ENCODE results near the gene PLEKHB2. TPM values are rescaled to one million over a fixed set of nuclear protein-coding genes. Genes with fewer than 3 reads are reported as not detected.

PLEKHB2 gene
- total and polyA plus RNA-seq, 9 of the 15 experiments (the other 6 are each of a cell fraction or from before 2014, with no cell fraction given), result 41.3 to 71.5 (median 50.2) TPM

DNA sequence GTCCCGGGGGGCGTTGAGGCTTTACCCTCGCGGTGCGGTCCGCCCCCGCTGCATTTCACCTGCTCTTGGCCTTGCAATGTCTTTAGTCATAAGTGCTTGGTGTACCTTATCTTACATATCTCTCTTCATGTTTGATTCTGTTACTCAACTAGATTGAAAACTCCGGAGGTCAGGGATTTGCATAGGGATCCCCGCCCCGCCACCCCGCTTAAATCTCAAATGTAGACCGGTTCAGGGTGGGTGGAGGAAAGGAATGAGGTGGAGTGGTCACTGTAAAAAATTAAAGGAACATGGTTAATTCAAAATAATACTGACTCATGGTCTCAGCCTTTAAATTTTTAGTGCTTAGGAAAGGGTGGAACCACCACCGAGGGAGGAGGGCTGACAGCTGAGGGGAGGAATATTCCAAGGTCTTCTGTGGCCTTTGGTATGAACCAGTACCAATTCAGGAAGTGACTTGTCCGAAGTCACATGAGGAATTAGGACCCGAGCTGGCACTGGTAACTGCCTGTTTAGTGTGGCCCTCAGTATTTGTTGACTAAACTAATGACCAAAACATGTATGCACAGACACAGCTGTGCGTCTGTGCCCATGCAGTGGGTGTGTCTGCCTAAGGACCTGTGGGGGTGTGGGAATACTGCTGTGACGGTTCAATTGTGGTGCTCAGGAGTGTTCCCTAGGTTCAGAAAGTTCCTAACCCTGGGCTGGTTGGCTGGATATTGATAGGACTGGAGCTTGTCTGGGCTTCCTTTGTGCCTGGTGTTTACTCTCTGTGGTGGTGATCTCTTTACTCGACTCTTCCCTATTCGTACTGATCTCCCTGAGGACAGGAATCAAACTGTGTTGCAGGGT, 1.0 kb downstream of the PLEKHB2 start:
- peak overlapping the region; percentile 98 for H3K4me2 ChIP-seq (ENCODE audit: insufficient read depth, low read length)
- ATAC-seq (peak; percentile 43), FAIRE-seq (peak; percentile 29), DNase-seq (ENCODE audit: extremely low read depth in 1 of 4, low spot score in 3 of 4) (peak; percentile 40 to 58 (median 42))
- POLR2A ChIA-PET, result interaction anchor here (4.4 kb wide), 1 partner anchor 13 kb away, joined by 35 read pairs; the partner anchor contains the start of gene FAM168B
- peaks cover 59% of the 10 kb centered on the region for H3K79me2 ChIP-seq (ENCODE audit: control insufficient read depth, insufficient read depth, low read length)
- in situ Hi-C loops (cut with MboI) (no loop called here), intact Hi-C loops (cut with micrococcal nuclease) (no loop called here)
- H2AFZ ChIP-seq (ENCODE audit: low read depth, low read length), result no peak overlapping the region; the same call in 1 of the 2 replicates
- BruUV-seq (replicated peaks), result TSS peak; percentile 47
- WGBS (ENCODE audit: insufficient coverage, low coverage, missing lambda C conversion rate), result 1% methylated on average over 19 of the region's 19 CpGs
- no peaks in the 10 kb centered on the region for H3K9me3 ChIP-seq (replicated peaks; ENCODE audit: control insufficient read depth, insufficient read depth, low read depth, low read length)
- H3K9ac ChIP-seq (ENCODE audit: insufficient read depth in 1 of 2, low read depth in 2 of 2, low read length in 2 of 2), result peak overlapping the region; percentile 84 to 99
- H3K4me3 ChIP-seq, result peak overlapping the region; percentile 69
- peaks cover 14 to 28% of the 10 kb centered on the region in 2 experiments; a peak in 4 of 5 replicates for H3K4me1 ChIP-seq (replicated peaks in 1 of 2; ENCODE audit: control insufficient read depth in 2 of 2, insufficient read depth in 2 of 2, low read length in 2 of 2)
- peaks cover 9% of the 10 kb centered on the region for H4K20me1 ChIP-seq (replicated peaks; ENCODE audit: control insufficient read depth, insufficient read depth, low read length)
- H3K27me3 ChIP-seq (ENCODE audit: control insufficient read depth in 2 of 2, insufficient read depth in 2 of 2, low read length in 2 of 2), result no peaks in the 10 kb centered on the region
- H3K9me1 ChIP-seq (ENCODE audit: control insufficient read depth, insufficient read depth, low read length), result no peaks in the 10 kb centered on the region
- H3K27ac ChIP-seq (ENCODE audit: extremely low read depth, low read depth, low read length), result peak overlapping the region; percentile 90
- peaks cover 27% of the 10 kb centered on the region; the same call in 2 of the 3 replicates for H3K36me3 ChIP-seq (ENCODE audit: control insufficient read depth, insufficient read depth, low read length)
- CTCF ChIA-PET (ENCODE audit: low intra/inter-chr PET ratio), result interaction anchor here (0.5 kb wide), 1 partner anchor 8 kb away, joined by 3 read pairs; no protein-coding TSS in a partner anchor
- no peak for TF ChIP-seq DIDO1 (tag; IDR thresholded peaks at IDR 0.05; ENCODE audit: low read depth)
- TF ChIP-seq C11orf30 (IDR thresholded peaks at IDR 0.05; ENCODE audit: low read depth), result 0 out of 2 replicates have a peak, but pooled peaks have one; percentile 28
- TF ChIP-seq BHLHE40 (IDR thresholded peaks at IDR 0.05; ENCODE audit: low read length), result peak; percentile 68
- TF ChIP-seq CHD4 (IDR thresholded peaks at IDR 0.05; ENCODE audit: insufficient read depth, insufficient replicate concordance, low read depth, low read length, poor library complexity, severe bottlenecking), result no peak
- no peak for TF ChIP-seq PHB (CRISPR knock-in tag; IDR thresholded peaks at IDR 0.05)
- TF ChIP-seq KLF13 (tag; IDR thresholded peaks at IDR 0.05; ENCODE audit: borderline replicate concordance, low read depth), result peak; percentile 37; the same call in 1 of the 2 replicates
- TF ChIP-seq, protein P1, sequence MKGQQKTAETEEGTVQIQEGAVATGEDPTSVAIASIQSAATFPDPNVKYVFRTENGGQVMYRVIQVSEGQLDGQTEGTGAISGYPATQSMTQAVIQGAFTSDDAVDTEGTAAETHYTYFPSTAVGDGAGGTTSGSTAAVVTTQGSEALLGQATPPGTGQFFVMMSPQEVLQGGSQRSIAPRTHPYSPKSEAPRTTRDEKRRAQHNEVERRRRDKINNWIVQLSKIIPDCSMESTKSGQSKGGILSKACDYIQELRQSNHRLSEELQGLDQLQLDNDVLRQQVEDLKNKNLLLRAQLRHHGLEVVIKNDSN (CRISPR knock-in tag; IDR thresholded peaks at IDR 0.05), result peak; percentile 88
- TF ChIP-seq, protein P2, sequence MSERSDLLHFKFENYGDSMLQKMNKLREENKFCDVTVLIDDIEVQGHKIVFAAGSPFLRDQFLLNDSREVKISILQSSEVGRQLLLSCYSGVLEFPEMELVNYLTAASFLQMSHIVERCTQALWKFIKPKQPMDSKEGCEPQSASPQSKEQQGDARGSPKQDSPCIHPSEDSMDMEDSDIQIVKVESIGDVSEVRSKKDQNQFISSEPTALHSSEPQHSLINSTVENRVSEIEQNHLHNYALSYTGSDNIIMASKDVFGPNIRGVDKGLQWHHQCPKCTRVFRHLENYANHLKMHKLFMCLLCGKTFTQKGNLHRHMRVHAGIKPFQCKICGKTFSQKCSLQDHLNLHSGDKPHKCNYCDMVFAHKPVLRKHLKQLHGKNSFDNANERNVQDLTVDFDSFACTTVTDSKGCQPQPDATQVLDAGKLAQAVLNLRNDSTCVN (CRISPR knock-in tag; IDR thresholded peaks at IDR 0.05), result 0 out of 2 replicates have a peak, but pooled peaks have one; percentile 7
- 0 out of 2 replicates have a peak, but pooled peaks have one; percentile 16 for TF ChIP-seq MAFG (tag; conservative IDR thresholded peaks at IDR 0.05)
- 0 out of 2 replicates have a peak, but pooled peaks have one; percentile 16 for TF ChIP-seq GABPA (tag; conservative IDR thresholded peaks at IDR 0.05; ENCODE audit: low read depth)
- TF ChIP-seq SPI1 (IDR thresholded peaks at IDR 0.05; ENCODE audit: borderline replicate concordance, low read depth, low read length), result peak; percentile 83
- no peak for TF ChIP-seq EHMT2 (IDR thresholded peaks at IDR 0.05)
- TF ChIP-seq, protein P3, sequence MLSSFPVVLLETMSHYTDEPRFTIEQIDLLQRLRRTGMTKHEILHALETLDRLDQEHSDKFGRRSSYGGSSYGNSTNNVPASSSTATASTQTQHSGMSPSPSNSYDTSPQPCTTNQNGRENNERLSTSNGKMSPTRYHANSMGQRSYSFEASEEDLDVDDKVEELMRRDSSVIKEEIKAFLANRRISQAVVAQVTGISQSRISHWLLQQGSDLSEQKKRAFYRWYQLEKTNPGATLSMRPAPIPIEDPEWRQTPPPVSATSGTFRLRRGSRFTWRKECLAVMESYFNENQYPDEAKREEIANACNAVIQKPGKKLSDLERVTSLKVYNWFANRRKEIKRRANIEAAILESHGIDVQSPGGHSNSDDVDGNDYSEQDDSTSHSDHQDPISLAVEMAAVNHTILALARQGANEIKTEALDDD (IDR thresholded peaks at IDR 0.05), result peak; percentile 57; the same call in 1 of the 2 replicates
- no peak for TF ChIP-seq NR1H2 (CRISPR knock-in tag; IDR thresholded peaks at IDR 0.05)
- no peak for TF ChIP-seq POLR2H (tag; IDR thresholded peaks at IDR 0.05; ENCODE audit: low read depth)
- TF ChIP-seq FOXK2 (conservative IDR thresholded peaks at IDR 0.05 in 1 of 2, IDR thresholded peaks at IDR 0.05 in 1 of 2; ENCODE audit: low read depth in 2 of 2), result peak; percentile 60 to 80; a peak in 3 of 4 replicates
